PC-9 (cell line): Measurements from ENCODE around the gene OR4C45. TPM values are rescaled to one million over a fixed set of nuclear protein-coding genes. Genes with fewer than 3 reads are reported as not detected.
"Not testable (repeated sequence)": the region's sequence is repeated elsewhere in the genome, so short reads cannot be mapped to it uniquely, and the experiment has no call there.

Experiments used
- BruUV-seq: library from RNA; stranded (reverse); fragments of 400-500 nt; replicated peaks from 2 replicates; lab custom pipeline; 2021; lab: Mats Ljungman, UMichigan
- CTCF ChIA-PET: fragments of 300-600 bp; sonication (Branson Sonifier 250); formaldehyde crosslinking; loops from one replicate; lab custom pipeline; 2022; ENCODE audit warnings: antibody characterized with exemption; lab: Charles Lee
- POLR2A ChIA-PET: fragments of 300-600 bp; sonication (Branson Sonifier 250); formaldehyde crosslinking; loops from one replicate; lab custom pipeline; 2022; ENCODE audit warnings: antibody characterized with exemption; ENCODE audit not compliant: unreplicated experiment; lab: Charles Lee
- DNase-seq, 2 experiments: peaks; one replicate each; pipeline versions ENCODE4 v3.0.0 to v3.0.0-alpha.2; 2015 to 2022; ENCODE audit warnings: mixed read lengths in 1 of 2
- H2AFZ ChIP-seq: fragments of 200-600 bp; sonication (generic); 2 replicates; pipeline ENCODE4 v1.8.1; 2017; ENCODE audit warnings: antibody characterized with exemption
- H3F3A ChIP-seq: fragments of 200-600 bp; sonication (generic); 2 replicates; pipeline ENCODE4 v1.8.1; 2017; ENCODE audit warnings: antibody characterized with exemption, mild to moderate bottlenecking, low read depth; ENCODE audit not compliant: insufficient read depth
- H3K27ac ChIP-seq: fragments of 200-600 bp; sonication (generic); 2 replicates; pipeline ENCODE4 v1.6.1; 2016; ENCODE audit warnings: mixed run types
- H3K27me3 ChIP-seq: fragments of 200-600 bp; sonication (generic); 2 replicates; pipeline ENCODE4 v1.6.1; 2016; ENCODE audit warnings: low read depth, mixed run types; ENCODE audit not compliant: insufficient read depth
- H3K36me3 ChIP-seq: fragments of 200-600 bp; sonication (generic); 2 replicates; pipeline ENCODE4 v1.6.1; 2016; ENCODE audit warnings: low read depth, mixed run types
- H3K4me1 ChIP-seq: fragments of 200-600 bp; sonication (generic); replicated peaks from 2 replicates; pipeline ENCODE4 v1.6.1; 2016; ENCODE audit warnings: mixed run types; ENCODE audit not compliant: insufficient read depth
- H3K4me2 ChIP-seq: fragments of 200-600 bp; sonication (generic); 2 replicates; pipeline ENCODE4 v1.6.1; 2017; ENCODE audit warnings: mixed run types
- H3K4me3 ChIP-seq: fragments of 200-600 bp; sonication (generic); 2 replicates; pipeline ENCODE4 v1.6.1; 2016; ENCODE audit warnings: mixed run types
- H3K79me2 ChIP-seq: fragments of 200-600 bp; sonication (generic); 2 replicates; pipeline ENCODE4 v1.6.1; 2017; ENCODE audit warnings: low read depth, mixed run types
- H3K9me2 ChIP-seq: fragments of 200-600 bp; sonication (generic); 2 replicates; pipeline ENCODE4 v1.8.1; 2017; ENCODE audit warnings: mild to moderate bottlenecking; ENCODE audit not compliant: insufficient read depth
- H3K9me3 ChIP-seq: fragments of 200-600 bp; sonication (generic); 2 replicates; pipeline ENCODE4 v1.8.1; 2016; ENCODE audit warnings: low read depth; ENCODE audit not compliant: insufficient read depth
- H4K20me1 ChIP-seq: fragments of 200-600 bp; sonication (generic); 2 replicates; pipeline ENCODE4 v1.8.1; 2017; ENCODE audit not compliant: insufficient read depth
- CTCF ChIP-seq: fragments of 200-600 bp; sonication (generic); conservative IDR thresholded peaks from 2 replicates; pipeline ENCODE4 v1.6.1; 2017; ENCODE audit warnings: mixed run types, antibody characterized with exemption, mild to moderate bottlenecking, moderate library complexity
- EZH2 ChIP-seq: fragments of 200-600 bp; sonication (generic); IDR thresholded peaks from 2 replicates; pipeline ENCODE4 v1.8.0; 2017; ENCODE audit warnings: antibody characterized with exemption, low read depth
- intact Hi-C: fragments of 100-400 bp; cut with micrococcal nuclease; formaldehyde crosslinking; loops from one replicate; pipeline ENCODE4 v1.10.0; 2022; ENCODE audit not compliant: unreplicated experiment
- total RNA-seq: library from RNA; stranded (reverse); gene quantifications from 2 replicates; pipeline ENCODE4 v1.2.3, GENCODE V29; 2021

The OR4C45 gene
- total RNA-seq, 1 experiment from 2014 or later = not detected

- POLR2A ChIA-PET = no interaction called here
- no peaks in the 10 kb centered on the region for H3K79me2 ChIP-seq
- H3K4me2 ChIP-seq = no peak overlapping the region
- no peaks in the 10 kb centered on the region for H4K20me1 ChIP-seq
- H3K9me3 ChIP-seq = no peaks in the 10 kb centered on the region
- no peak overlapping the region for H3K27ac ChIP-seq
- no peak overlapping the region for H3K4me3 ChIP-seq
- no peaks in the 10 kb centered on the region for H3K9me2 ChIP-seq
- TF ChIP-seq EZH2 (no peak), CTCF (no peak)
- no peak for DNase-seq
- H3F3A ChIP-seq = no peaks in the 10 kb centered on the region
- intact Hi-C loops = no loop called here
- H3K36me3 ChIP-seq = no peaks in the 10 kb centered on the region
- H3K27me3 ChIP-seq = no peaks in the 10 kb centered on the region
- no peak overlapping the region for H2AFZ ChIP-seq
- no peaks in the 10 kb centered on the region for H3K4me1 ChIP-seq
- BruUV-seq = no TSS peak
- CTCF ChIA-PET = no interaction called here
Observed at GRCh38 chr11:50037251-50037650, 4.6 kb downstream of the OR4C45 start.

- H3K36me3 ChIP-seq = no peaks in the 10 kb centered on the region
- no peaks in the 10 kb centered on the region for H4K20me1 ChIP-seq
- no peaks in the 10 kb centered on the region for H3K27me3 ChIP-seq
- no peak overlapping the region for H3K4me2 ChIP-seq
- no peaks in the 10 kb centered on the region for H3F3A ChIP-seq
- intact Hi-C loops = no loop called here
- H3K4me1 ChIP-seq = no peaks in the 10 kb centered on the region
- no peak for DNase-seq
- H3K4me3 ChIP-seq = no peak overlapping the region
- POLR2A ChIA-PET = no interaction called here
- no peaks in the 10 kb centered on the region for H3K9me3 ChIP-seq
- no peak overlapping the region for H3K27ac ChIP-seq
- CTCF ChIA-PET = no interaction called here
- no peak for TF ChIP-seq CTCF
- no peak for TF ChIP-seq EZH2
- H2AFZ ChIP-seq = no peak overlapping the region
- H3K79me2 ChIP-seq = no peaks in the 10 kb centered on the region
- H3K9me2 ChIP-seq = no peaks in the 10 kb centered on the region
- BruUV-seq = no TSS peak
Observed at GRCh38 chr11:50044647-50045046, 12.0 kb downstream of the OR4C45 start.

GRCh38 chr11:50063056-50063455 is 30.4 kb downstream of the OR4C45 start:
- BruUV-seq, H4K20me1 ChIP-seq, H3K27me3 ChIP-seq, H3K9me2 ChIP-seq, H3K4me3 ChIP-seq, H2AFZ ChIP-seq, H3K9me3 ChIP-seq, H3K79me2 ChIP-seq, DNase-seq, H3F3A ChIP-seq, H3K27ac ChIP-seq, CTCF ChIA-PET, H3K36me3 ChIP-seq, H3K4me1 ChIP-seq, H3K4me2 ChIP-seq, POLR2A ChIA-PET: not testable (repeated sequence)
- intact Hi-C loops = loop anchor here (10.0 kb wide), 1 partner anchor 682 kb away; no protein-coding TSS in a partner anchor

GRCh38 chr11:50070389-50070788 is 37.7 kb downstream of the OR4C45 start:
- DNase-seq = no peak
- H3K79me2 ChIP-seq = no peaks in the 10 kb centered on the region
- no peak overlapping the region for H3K4me2 ChIP-seq
- no peaks in the 10 kb centered on the region for H3K36me3 ChIP-seq
- no peak for TF ChIP-seq CTCF
- TF ChIP-seq EZH2 = no peak
- no peak overlapping the region for H3K4me3 ChIP-seq
- no peaks in the 10 kb centered on the region for H3K27me3 ChIP-seq
- BruUV-seq = no TSS peak
- H3K9me2 ChIP-seq = no peaks in the 10 kb centered on the region
- intact Hi-C loops = no loop called here
- no peak overlapping the region for H2AFZ ChIP-seq
- no peaks in the 10 kb centered on the region for H4K20me1 ChIP-seq
- H3K9me3 ChIP-seq = 0 out of 2 replicates have a peak, but pooled peaks cover 5% of the 10 kb centered on the region
- ChIA-PET POLR2A (no interaction called here), CTCF (no interaction called here)
- H3F3A ChIP-seq = no peaks in the 10 kb centered on the region
- no peaks in the 10 kb centered on the region for H3K4me1 ChIP-seq
- H3K27ac ChIP-seq = no peak overlapping the region
